Measurements from ENCODE around the gene EIF3B. TPM values are rescaled to one million over a fixed set of nuclear protein-coding genes. Genes with fewer than 3 reads are reported as not detected.
A peak's percentile ranks its signal among the peaks of the same experiment; 100 is the strongest.
"Not testable (repeated sequence)": the region's sequence is repeated elsewhere in the genome, so short reads cannot be mapped to it uniquely, and the experiment has no call there.

EIF3B gene
- polyA plus RNA-seq, 1 experiment, result 92.7 TPM

DNA sequence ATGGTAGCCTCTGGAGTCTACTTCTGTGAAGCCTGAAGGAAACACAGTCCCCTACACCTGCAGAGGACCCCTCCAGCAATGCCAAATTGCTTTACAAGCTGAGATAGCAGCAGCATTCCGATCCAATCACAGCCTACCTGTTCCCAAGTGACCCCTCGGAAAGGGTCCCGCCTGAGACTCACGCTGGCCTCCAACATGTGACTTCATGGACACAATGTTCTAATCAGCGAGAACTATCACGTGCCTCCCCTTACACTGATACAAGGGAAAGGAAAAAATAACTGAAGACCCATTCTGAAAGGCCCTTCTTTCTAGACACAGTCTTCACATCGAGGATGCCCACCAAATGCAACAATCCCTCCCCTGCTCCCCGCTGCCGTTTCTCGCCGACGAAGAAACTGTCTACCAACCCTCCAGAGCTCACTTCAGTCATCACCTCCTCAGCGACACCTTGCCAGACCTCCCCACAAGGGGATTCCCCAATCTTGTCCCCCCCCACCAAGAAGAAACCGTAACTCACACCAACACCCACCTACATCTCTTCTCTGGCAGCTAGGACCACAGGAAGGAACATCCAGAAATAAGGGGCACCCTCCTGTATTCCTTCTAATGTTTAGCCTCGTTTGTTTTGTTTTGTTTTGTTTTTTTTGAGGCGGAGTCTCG is 42.2 kb upstream of the EIF3B start:
- H3K27me3 ChIP-seq (ENCODE audit: control insufficient read depth, insufficient read depth, low read length), result no peaks in the 10 kb centered on the region
- H3K4me3 ChIP-seq (ENCODE audit: low read depth, low read length), result no peak overlapping the region
- TF ChIP-seq, protein P1, sequence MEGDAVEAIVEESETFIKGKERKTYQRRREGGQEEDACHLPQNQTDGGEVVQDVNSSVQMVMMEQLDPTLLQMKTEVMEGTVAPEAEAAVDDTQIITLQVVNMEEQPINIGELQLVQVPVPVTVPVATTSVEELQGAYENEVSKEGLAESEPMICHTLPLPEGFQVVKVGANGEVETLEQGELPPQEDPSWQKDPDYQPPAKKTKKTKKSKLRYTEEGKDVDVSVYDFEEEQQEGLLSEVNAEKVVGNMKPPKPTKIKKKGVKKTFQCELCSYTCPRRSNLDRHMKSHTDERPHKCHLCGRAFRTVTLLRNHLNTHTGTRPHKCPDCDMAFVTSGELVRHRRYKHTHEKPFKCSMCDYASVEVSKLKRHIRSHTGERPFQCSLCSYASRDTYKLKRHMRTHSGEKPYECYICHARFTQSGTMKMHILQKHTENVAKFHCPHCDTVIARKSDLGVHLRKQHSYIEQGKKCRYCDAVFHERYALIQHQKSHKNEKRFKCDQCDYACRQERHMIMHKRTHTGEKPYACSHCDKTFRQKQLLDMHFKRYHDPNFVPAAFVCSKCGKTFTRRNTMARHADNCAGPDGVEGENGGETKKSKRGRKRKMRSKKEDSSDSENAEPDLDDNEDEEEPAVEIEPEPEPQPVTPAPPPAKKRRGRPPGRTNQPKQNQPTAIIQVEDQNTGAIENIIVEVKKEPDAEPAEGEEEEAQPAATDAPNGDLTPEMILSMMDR (IDR thresholded peaks at IDR 0.05; ENCODE audit: insufficient read depth, low read depth, low read length), result no peak
- CTCF ChIA-PET, result interaction anchor here (1.2 kb wide), 1 partner anchor 13 kb away, joined by 3 read pairs; no protein-coding TSS in a partner anchor
- POLR2A ChIA-PET, result no interaction called here
- H3K36me3 ChIP-seq (ENCODE audit: control insufficient read depth, insufficient read depth, low read length), result no peaks in the 10 kb centered on the region
- DNase-seq (ENCODE audit: low read depth), result no peak

DNA sequence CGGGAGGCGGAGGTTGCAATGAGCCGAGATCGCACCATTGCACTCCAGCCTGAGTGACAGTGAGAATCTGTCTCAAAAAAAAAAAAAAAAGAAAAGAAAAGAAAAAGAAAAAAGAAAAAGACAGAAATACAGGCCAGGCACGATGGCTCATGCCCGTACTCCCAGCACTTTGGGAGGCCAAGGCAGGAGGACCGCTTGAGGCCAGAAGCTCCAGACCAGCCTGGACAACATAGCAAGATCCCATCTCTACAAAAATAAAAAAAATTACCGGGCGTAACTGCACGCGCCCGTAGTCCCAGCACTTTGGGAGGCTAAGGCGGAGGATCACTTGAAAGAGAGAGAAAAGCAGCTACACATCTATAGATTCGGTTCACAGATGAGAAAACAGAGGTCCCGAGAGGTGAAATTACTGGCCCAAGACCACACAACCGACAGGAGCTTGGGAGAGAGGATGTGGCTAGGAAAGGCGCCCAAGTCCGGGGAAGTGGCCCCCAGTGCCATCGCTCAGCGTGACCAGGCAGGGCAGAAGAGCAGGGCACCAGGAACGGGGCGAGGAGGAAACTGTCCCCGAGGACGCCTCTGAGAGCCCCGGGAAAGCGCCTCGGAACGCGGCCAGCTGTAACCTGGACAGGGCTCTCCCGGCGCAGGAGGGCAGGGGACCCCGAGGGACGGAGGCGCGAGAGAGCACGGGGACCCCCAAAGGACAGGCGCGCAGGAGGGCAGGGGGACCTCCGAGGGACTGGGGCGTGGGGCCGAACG is 41.0 kb upstream of the EIF3B start:
- DNase-seq (ENCODE audit: low read depth), result no peak
- H3K4me3 ChIP-seq (ENCODE audit: low read depth, low read length), result peak overlapping the region; percentile 76
- POLR2A ChIA-PET, result no interaction called here
- H3K36me3 ChIP-seq (ENCODE audit: control insufficient read depth, insufficient read depth, low read length), result no peaks in the 10 kb centered on the region
- TF ChIP-seq, protein P1 (IDR thresholded peaks at IDR 0.05; ENCODE audit: insufficient read depth, low read depth, low read length), result no peak
- CTCF ChIA-PET, result no interaction called here
- H3K27me3 ChIP-seq (ENCODE audit: control insufficient read depth, insufficient read depth, low read length), result no peaks in the 10 kb centered on the region

GRCh38 chr7:2314209-2314955 is 40.2 kb upstream of the EIF3B start, which contains the start of gene SNX8:
TSS of gene SNX8 (minus strand) at chr7:2314441. CDS start at chr7:2314421, 20 bp downstream.
- Histone ChIP-seq H3K36me3 (ENCODE audit: control insufficient read depth, insufficient read depth, low read length) (no peaks in the 10 kb centered on the region), H3K4me3 (ENCODE audit: low read depth, low read length) (peak within 1 kb of the TSS; percentile 76), H3K27me3 (ENCODE audit: control insufficient read depth, insufficient read depth, low read length) (no peaks in the 10 kb centered on the region)
- no peak for DNase-seq (ENCODE audit: low read depth)
- ChIA-PET POLR2A (no interaction called here), CTCF (no interaction called here)
- TF ChIP-seq, protein P1 (IDR thresholded peaks at IDR 0.05; ENCODE audit: insufficient read depth, low read depth, low read length), result 0 out of 2 replicates have a peak, but pooled peaks have one; percentile 8

GRCh38 chr7:2314956-2315530 is 39.6 kb upstream of the EIF3B start:
- POLR2A ChIA-PET; H3K27me3 ChIP-seq (ENCODE audit: control insufficient read depth, insufficient read depth, low read length); CTCF ChIA-PET; DNase-seq (ENCODE audit: low read depth); H3K36me3 ChIP-seq (ENCODE audit: control insufficient read depth, insufficient read depth, low read length): not testable (repeated sequence)
- H3K4me3 ChIP-seq (ENCODE audit: low read depth, low read length), result peak overlapping the region; percentile 55; the same call in 1 of the 2 replicates

DNA sequence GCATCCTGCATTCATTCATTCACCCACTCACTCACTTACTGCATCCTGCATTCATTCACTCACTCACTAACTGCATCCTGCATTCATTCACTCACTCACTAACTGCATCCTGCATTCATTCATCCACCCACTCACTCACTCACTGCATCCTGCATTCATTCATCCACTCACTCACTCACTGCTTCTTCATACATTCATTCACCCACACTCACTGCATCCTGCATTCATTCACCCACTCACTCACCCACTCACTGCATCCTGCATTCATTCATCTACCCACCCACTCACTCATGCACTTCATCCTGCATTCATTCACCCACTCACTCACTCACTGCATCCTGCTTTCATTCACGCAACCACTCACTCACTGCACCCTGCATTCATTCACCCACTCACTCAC is 38.8 kb upstream of the EIF3B start:
- H3K36me3 ChIP-seq (ENCODE audit: control insufficient read depth, insufficient read depth, low read length), result no peaks in the 10 kb centered on the region
- H3K27me3 ChIP-seq (ENCODE audit: control insufficient read depth, insufficient read depth, low read length), result no peaks in the 10 kb centered on the region
- ChIA-PET CTCF (no interaction called here), POLR2A (no interaction called here)
- H3K4me3 ChIP-seq (ENCODE audit: low read depth, low read length), result no peak overlapping the region
- no peak for DNase-seq (ENCODE audit: low read depth)
- TF ChIP-seq, protein P1 (IDR thresholded peaks at IDR 0.05; ENCODE audit: insufficient read depth, low read depth, low read length), result no peak
